HL-60 (cell line): ENCODE measurements around the gene LARP1B.
"Not testable (repeated sequence)": the region's sequence is repeated elsewhere in the genome, so short reads cannot be mapped to it uniquely, and the experiment has no call there.

ENCODE experiments used
- CTCF ChIP-seq: IDR thresholded peaks from one replicate; pipeline ENCODE4 v1.5.1; 2011; ENCODE audit warnings: low read length, control low read depth, inconsistent platforms; ENCODE audit not compliant: insufficient read depth
- GABPA ChIP-seq: IDR thresholded peaks from 2 replicates; pipeline ENCODE4 v1.6.1; 2012; ENCODE audit warnings: low read depth
- POLR2AphosphoS5 ChIP-seq: IDR thresholded peaks from 2 replicates; pipeline ENCODE4 v1.6.1; 2012; ENCODE audit warnings: low read depth
- REST ChIP-seq: IDR thresholded peaks from 2 replicates; pipeline ENCODE4 v1.6.1; 2012; ENCODE audit warnings: low read depth; ENCODE audit not compliant: insufficient replicate concordance

GRCh38 chr4:128047514-128047913 is 13.6 kb upstream of the LARP1B start:
- not testable (repeated sequence) for TF ChIP-seq CTCF, REST, GABPA, POLR2AphosphoS5
